MM.1S (cell line): ENCODE measurements around the gene LVRN.

Experiments used
- DNase-seq: peaks from one replicate; pipeline ENCODE4 v3.0.0-alpha.2; 2015
- H2AFZ ChIP-seq: fragments of 300-600 bp; sonication (generic); 2 replicates; pipeline ENCODE4 v1.6.0; 2016; ENCODE audit warnings: antibody characterized with exemption, low read length
- H3F3A ChIP-seq: fragments of 300-600 bp; sonication (generic); 2 replicates; pipeline ENCODE4 v1.6.1; 2016; ENCODE audit warnings: mild to moderate bottlenecking, antibody characterized with exemption, low read length, moderate library complexity, mixed read lengths; ENCODE audit not compliant: insufficient read depth
- H3K27ac ChIP-seq: fragments of 300-600 bp; sonication (generic); 2 replicates; pipeline ENCODE4 v1.5.1; 2016; ENCODE audit warnings: mild to moderate bottlenecking, low read length
- H3K27me3 ChIP-seq: fragments of 300-600 bp; sonication (generic); replicated peaks from 2 replicates; pipeline ENCODE4 v1.6.0; 2016; ENCODE audit warnings: low read length; ENCODE audit not compliant: insufficient read depth
- H3K36me3 ChIP-seq: fragments of 300-600 bp; sonication (generic); replicated peaks from 2 replicates; pipeline ENCODE4 v1.6.1; 2016; ENCODE audit warnings: mild to moderate bottlenecking, low read length, mixed read lengths; ENCODE audit not compliant: insufficient read depth
- H3K4me1 ChIP-seq: fragments of 300-600 bp; sonication (generic); 2 replicates; pipeline ENCODE4 v1.6.1; 2016; ENCODE audit warnings: low read length, mixed read lengths
- H3K4me2 ChIP-seq: fragments of 300-600 bp; sonication (generic); 2 replicates; pipeline ENCODE4 v1.6.0; 2016; ENCODE audit warnings: low read depth, low read length
- H3K4me3 ChIP-seq: fragments of 300-600 bp; sonication (generic); 2 replicates; pipeline ENCODE4 v1.5.1; 2016; ENCODE audit warnings: low read length, mixed read lengths
- H3K79me2 ChIP-seq: fragments of 300-600 bp; sonication (generic); 2 replicates; pipeline ENCODE4 v1.6.1; 2016; ENCODE audit warnings: mixed run types, low read length, mixed read lengths
- H3K9ac ChIP-seq: fragments of 300-600 bp; sonication (generic); 2 replicates; pipeline ENCODE4 v1.6.1; 2016; ENCODE audit warnings: low read length, mixed read lengths
- H3K9me2 ChIP-seq: fragments of 300-600 bp; sonication (generic); replicated peaks from 2 replicates; pipeline ENCODE4 v1.6.1; 2016; ENCODE audit warnings: mild to moderate bottlenecking, low read length, mixed read lengths; ENCODE audit not compliant: insufficient read depth
- H3K9me3 ChIP-seq: fragments of 300-600 bp; sonication (generic); replicated peaks from 2 replicates; pipeline ENCODE4 v1.6.1; 2016; ENCODE audit warnings: mild to moderate bottlenecking, low read length, mixed read lengths; ENCODE audit not compliant: insufficient read depth
- H4K20me1 ChIP-seq: fragments of 300-600 bp; sonication (generic); 2 replicates; pipeline ENCODE4 v1.6.1; 2016; ENCODE audit warnings: mild to moderate bottlenecking, low read length, moderate library complexity, mixed read lengths; ENCODE audit not compliant: insufficient read depth
- CTCF ChIP-seq: fragments of 300-600 bp; sonication (generic); IDR thresholded peaks from 2 replicates; pipeline ENCODE4 v1.5.1; 2016; ENCODE audit warnings: antibody characterized with exemption, low read length, mixed read lengths
- EZH2 ChIP-seq: fragments of 300-600 bp; sonication (generic); optimal IDR thresholded peaks from 2 replicates; pipeline ENCODE3; 2017; ENCODE audit warnings: low read depth, mild to moderate bottlenecking, antibody characterized with exemption, low read length, mixed read lengths
- EZH2phosphoT487 ChIP-seq: fragments of 300-600 bp; sonication (generic); IDR thresholded peaks from 2 replicates; pipeline ENCODE4 v1.6.1; 2018; ENCODE audit warnings: antibody characterized with exemption, low read length

LVRN gene

GRCh38 chr5:116038817-116039216 lies 76.5 kb downstream of the LVRN start:
- no peaks in the 10 kb centered on the region for H3F3A ChIP-seq
- TF ChIP-seq EZH2 (no peak), CTCF (no peak), EZH2phosphoT487 (no peak)
- no peak for DNase-seq
- H3K27me3 ChIP-seq = no peaks in the 10 kb centered on the region
- H3K9me3 ChIP-seq = no peaks in the 10 kb centered on the region
- H4K20me1 ChIP-seq = no peaks in the 10 kb centered on the region
- H3K9ac ChIP-seq = no peak overlapping the region
- H3K79me2 ChIP-seq = no peaks in the 10 kb centered on the region
- H3K4me1 ChIP-seq = no peaks in the 10 kb centered on the region
- H3K4me2 ChIP-seq = no peak overlapping the region
- no peak overlapping the region for H3K27ac ChIP-seq
- no peaks in the 10 kb centered on the region for H3K9me2 ChIP-seq
- H3K4me3 ChIP-seq = no peak overlapping the region
- no peaks in the 10 kb centered on the region for H3K36me3 ChIP-seq
- H2AFZ ChIP-seq = no peak overlapping the region

GRCh38 chr5:116042375-116042774 lies 80.1 kb downstream of the LVRN start:
- Histone ChIP-seq H3K4me2 (no peak overlapping the region), H3K36me3 (no peaks in the 10 kb centered on the region), H4K20me1 (no peaks in the 10 kb centered on the region), H3K4me3 (no peak overlapping the region), H3K27me3 (no peaks in the 10 kb centered on the region), H3K9ac (no peak overlapping the region), H3F3A (no peaks in the 10 kb centered on the region), H3K9me3 (no peaks in the 10 kb centered on the region), H3K79me2 (no peaks in the 10 kb centered on the region), H3K4me1 (no peaks in the 10 kb centered on the region), H3K27ac (no peak overlapping the region), H2AFZ (no peak overlapping the region), H3K9me2 (no peaks in the 10 kb centered on the region)
- TF ChIP-seq EZH2phosphoT487 = no peak
- no peak for TF ChIP-seq CTCF
- no peak for TF ChIP-seq EZH2
- DNase-seq = no peak

DNA sequence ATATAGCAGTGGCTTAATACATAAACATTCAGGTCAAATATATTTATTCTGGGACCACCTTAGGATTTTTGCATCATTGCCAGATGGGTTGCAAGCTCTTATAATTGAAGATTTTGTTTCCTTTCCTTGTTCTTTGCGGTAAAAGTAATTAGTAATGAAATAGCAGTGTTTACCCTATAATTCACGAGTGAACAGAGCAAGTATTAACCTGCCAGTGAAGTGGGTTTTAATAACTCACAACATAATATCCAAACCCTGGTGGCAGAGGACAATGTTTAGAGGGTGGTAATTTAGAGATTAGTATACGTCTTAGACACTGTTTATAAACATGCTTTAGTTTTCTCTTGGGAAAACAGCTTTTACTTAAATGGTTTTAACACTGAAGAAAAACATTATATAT lies 81.8 kb downstream of the LVRN start:
- Histone ChIP-seq H3F3A (no peaks in the 10 kb centered on the region), H3K9me2 (no peaks in the 10 kb centered on the region), H3K9me3 (no peaks in the 10 kb centered on the region), H3K27ac (no peak overlapping the region), H2AFZ (no peak overlapping the region), H3K9ac (no peak overlapping the region), H3K27me3 (no peaks in the 10 kb centered on the region), H4K20me1 (no peaks in the 10 kb centered on the region), H3K36me3 (no peaks in the 10 kb centered on the region), H3K79me2 (no peaks in the 10 kb centered on the region), H3K4me2 (no peak overlapping the region), H3K4me3 (no peak overlapping the region), H3K4me1 (no peaks in the 10 kb centered on the region)
- TF ChIP-seq EZH2phosphoT487 (no peak), CTCF (no peak), EZH2 (no peak)
- no peak for DNase-seq
